GM04503 (cell line): Measurements from ENCODE around the gene ARMC12.

Experiments
- DNase-seq: peaks from one replicate; pipeline ENCODE4 v3.0.0-alpha.2; 2012; ENCODE audit warnings: low read depth

Gene ARMC12

DNA sequence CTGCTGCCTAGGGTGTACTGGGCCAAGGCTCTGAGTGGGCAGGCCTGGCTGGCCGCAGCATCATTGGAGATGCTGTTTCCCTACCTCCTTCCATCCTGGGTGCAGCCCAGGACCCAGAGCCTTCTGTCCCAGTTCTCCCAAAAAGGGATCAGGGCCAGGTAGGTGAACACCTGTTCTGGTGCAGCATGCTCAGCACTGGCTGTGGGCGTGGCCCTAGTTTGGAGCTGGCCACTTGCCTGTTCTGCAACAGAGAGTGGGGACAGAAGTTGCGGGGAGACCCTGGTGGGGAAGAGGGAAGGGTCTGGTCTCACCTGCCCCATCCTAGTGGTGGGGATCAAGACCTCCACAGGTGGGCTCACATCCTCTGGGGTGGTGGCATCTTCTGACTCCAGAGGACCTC, 1.4 kb upstream of the ARMC12 start:
- no peak for DNase-seq

DNA sequence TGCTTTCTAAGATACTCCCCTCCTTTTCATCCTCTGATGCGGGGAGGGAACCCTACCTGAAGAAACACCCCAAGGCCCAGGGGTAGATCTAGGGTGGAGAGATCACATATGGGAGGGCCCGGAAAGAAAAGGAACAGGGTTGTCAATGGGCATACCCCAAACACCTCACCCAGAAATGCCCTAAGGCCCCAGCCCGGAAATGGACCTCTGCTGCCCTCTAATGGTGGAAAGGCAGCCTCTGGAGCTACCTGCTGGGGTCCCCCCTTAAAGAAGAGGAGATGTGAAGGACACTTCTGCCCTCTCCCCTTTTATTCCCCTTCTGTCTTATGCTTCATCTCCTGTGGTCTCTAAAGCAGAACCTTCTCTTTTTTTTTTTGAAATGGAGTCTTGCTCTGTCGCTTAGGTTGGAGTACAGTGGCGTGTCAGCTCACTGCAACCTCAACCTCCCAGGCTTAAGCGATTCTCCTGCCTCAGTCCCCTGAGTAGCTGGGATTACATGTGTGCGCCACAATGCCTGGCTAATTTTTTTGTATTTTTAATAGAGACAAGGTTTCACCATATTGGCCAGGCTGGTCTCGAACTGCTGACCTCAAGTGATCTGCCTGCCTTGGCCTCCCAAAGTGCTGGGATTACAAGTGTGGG, 458 bp upstream of the ARMC12 start:
- DNase-seq: no peak

DNA sequence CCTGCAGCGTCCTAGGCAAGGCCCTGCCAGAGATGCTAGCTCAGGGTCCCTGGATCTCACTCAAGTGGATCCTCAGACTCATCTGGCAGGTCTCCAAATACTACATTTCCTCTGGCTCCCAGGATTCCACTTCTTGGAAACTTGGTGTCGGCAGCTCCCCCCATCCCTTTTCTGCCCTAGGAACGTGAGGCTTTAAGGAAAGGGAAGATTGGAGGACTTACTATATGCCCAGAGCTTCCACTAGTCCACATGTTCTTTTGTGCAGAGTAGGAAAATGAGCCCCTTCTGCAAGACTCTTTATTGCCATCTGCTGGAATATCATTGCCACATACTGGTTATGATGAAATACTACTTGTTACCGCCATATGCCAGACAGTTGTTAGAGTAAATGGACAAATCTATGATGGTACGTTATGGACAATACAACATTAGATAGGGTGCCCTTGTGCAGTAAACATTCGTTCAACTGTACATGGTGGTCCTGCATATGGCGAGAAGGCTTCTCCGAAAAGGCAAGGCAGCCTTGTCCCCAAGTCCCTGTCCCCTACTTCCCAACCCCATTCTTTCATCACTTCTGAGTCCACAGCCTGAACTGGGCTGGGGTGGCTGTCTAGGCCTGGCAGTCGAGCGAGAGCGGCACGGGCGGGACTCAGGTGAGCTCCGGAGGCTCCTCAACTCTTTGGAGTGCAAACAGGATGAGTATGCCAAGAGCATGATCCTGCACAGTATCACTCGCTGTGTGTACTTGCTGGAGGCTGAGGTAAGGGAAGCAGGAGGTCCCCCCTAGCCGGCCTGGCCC, 780 bp downstream of the ARMC12 start:
- no peak for DNase-seq

DNA sequence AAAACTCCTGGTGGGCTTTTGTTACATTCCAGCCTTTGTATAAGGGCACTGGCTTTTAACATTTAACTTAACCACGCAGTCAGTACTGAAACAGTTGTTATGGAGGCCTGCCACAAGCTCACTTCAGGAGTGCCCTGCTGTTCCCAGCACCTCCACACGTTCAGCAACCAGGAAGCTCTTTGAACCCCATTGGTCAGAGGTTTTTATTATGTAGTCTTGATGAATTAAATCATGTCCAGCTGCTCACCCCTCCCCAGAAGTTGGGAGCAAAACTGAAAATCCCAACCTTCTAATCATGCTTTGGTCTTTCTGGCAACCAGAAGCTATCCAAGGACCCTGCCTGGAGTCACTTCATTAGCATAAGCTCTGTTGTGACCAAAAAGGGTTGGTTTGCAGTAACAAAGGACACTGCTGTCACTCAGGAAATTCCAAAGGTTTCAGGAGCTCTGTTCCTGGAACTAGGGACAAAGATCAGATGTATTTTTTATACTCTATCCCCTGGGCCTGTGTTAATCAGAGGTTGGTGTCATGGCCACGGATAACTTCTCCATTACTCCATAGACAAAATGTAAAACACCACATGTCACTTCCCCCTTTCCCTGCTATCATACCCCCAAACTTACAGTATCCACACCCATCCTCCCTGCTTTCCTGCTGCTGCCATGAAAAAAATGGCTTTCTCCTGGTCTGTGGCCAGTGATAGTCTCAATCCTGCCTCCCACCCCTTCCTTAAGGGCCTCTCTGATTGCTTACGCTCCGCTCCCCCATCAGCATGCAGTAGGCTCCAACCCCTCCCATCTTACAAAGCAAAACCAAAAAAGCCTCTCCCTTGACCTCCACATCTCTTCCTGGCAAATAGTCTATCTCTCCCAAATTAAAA, 3.1 kb downstream of the ARMC12 start:
- DNase-seq: no peak

DNA sequence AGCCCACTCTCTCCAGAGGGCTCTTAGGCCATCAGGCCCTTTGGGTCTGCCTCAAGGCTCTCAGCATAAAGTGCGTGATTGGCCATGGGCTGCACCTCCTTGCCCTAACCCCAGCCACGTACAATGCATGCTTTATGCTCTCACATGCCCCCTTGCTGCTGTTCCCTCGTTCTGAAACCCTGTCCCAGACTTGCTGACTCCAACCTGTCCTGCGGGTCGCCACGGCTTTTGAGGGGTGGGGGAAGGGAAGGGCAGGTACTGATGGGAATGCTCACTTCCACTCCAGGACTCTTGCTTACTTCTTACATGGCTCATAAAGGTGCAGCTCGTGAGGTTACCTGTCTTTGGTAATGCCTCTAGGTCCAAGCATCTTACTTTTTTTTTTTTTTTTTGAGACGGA, 6.0 kb downstream of the ARMC12 start:
- DNase-seq: no peak

DNA sequence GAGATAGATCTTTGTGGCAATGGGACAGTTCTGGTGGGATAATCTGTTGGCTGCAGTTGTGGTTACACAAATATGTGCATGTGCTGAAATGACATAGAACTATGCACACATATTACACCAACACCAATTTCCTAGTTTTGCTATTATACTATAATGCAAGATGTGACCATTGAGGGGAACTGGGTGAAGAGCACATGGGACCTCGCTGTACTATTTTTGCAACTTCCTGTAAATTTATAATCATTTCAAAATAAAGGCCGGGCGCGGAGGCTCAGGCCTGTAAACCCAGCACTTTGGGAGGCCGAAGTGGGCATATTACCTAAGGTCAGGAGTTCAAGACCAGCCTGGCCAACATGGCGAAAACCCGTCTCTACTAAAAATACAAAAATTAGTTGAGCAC, 8.7 kb downstream of the ARMC12 start:
- DNase-seq: no peak

DNA sequence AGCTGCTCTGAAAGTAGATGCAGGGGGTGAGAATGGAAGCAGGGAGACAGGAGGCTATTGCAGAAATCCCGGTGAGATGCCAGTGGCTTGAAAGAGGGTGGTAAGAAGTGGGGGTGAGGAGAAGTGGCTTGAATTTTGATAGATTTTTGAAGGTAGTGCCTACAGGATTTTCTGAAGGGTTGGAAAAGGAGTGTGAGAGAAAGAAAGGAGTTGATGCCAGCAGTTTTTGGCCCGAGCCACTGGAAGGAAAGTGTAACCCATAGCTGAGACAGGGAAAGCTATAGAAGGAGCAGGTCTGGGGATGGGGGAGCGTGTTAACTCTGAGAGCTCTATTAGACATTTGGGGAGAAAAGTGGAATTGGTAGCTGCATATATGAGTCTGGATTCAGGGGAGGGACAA, 9.7 kb downstream of the ARMC12 start:
- DNase-seq: no peak

DNA sequence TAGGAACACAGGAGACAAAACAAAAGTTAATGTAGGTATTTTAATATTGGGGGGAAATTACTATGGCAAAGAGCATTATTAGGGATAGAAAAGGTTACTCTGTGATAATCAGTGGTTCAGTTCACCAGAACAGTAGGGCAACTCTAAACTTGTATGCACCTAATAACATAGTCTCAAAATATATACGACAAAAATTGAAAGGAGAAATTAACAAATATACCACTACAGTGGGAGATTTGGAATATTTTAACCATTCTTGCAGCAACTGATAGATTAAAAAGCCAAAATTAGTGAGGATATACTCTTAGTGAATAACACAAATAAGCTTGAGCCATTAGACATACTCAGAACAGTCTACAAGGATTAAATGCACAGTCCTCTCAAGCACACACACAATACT, 11.0 kb downstream of the ARMC12 start:
- DNase-seq: no peak

DNA sequence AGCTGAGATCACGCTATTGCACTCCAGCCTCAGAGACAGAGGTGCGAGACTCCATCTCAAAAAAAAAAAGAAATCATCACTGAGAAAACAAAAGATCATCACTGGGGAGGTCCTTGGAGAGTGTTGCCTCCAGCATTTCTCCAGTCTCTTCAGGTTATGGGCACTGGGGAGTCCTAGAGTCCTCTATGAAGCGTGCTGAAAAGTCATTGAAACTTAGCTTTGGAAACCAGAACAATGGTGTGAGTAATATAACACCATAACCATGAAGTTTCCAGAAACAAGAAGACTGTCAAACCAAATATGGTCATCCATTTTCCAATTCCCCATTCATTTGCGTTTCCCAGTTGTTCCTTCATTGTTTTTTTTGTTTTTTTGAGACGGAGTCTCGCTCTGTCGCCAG, 13.7 kb downstream of the ARMC12 start:
- DNase-seq: no peak

DNA sequence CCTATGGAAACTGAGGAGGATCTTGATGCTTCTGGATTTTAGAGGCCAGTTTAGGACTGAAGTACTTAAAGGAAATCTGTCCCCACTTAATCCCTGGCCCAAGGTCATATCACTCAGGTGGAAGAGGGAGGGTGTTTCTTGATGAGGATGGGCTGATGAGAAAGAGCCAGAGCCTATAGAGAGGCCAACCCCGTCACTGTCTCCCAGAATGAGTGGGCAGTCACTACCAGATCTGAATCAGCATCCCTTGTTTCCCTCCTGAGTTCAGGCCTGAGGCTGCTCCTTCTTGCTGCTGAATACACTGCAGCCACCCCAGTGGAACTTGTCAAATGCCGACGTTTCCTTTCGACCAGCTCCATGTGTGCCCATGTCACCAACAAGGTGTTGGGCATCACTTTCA, 14.8 kb downstream of the ARMC12 start:
- no peak for DNase-seq

DNA sequence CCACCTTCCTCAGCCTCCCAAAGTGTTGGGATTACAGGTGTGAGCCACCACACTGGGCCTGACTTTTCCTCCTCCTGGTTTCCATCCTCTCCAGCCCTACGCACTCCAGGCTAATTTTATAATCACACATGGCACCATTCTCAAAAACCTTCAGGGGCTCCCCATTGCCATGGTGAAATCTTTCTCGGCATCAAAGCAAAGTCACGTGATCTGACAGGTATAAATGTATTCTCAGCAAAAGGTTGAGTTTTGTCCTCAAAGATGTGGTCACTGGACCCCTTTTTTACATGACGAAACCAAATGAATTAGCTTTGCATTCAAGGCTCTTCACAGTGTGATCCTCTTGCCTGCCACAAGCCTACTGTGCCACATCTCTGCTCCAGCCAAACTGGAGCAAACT, 15.5 kb downstream of the ARMC12 start:
- no peak for DNase-seq

DNA sequence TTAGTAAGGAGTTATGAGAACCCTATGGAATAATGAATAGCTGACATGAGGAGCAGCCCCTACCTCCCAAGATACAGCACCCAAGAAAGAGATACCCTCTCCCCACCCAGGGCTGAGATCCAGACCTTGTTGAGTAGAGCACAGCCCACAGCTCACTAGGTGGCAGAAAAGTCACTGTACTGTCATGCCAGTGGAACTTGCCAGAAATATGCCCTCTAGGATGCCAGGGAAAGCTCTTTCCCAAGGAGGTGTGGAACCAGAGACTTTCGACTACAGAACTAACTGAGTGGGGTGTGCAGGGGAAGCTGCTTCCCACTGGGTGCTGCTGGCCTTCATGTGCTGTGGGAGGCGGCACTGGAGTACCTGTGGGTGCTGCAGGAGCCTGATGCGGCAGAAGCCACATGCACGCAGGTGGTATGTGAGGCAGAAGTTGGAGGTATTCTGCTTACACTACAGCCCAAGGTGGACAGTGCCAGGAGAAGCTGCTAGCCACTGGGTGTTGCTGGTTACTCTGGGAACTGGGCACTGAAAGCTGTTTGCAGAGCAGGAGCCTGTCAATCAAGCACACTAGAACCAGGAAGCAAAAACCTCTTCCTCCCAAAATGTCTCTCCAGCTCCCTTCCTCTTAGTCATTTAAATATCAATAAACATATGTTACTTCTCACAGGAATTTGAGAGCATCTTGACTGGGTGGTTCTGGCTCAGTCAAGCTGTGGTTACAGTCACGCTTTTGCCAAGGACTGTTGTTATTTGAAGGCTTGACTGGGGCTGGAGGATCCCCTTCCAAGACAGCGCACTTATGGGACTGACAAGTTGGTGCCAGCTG, 17.8 kb downstream of the ARMC12 start:
- no peak for DNase-seq

DNA sequence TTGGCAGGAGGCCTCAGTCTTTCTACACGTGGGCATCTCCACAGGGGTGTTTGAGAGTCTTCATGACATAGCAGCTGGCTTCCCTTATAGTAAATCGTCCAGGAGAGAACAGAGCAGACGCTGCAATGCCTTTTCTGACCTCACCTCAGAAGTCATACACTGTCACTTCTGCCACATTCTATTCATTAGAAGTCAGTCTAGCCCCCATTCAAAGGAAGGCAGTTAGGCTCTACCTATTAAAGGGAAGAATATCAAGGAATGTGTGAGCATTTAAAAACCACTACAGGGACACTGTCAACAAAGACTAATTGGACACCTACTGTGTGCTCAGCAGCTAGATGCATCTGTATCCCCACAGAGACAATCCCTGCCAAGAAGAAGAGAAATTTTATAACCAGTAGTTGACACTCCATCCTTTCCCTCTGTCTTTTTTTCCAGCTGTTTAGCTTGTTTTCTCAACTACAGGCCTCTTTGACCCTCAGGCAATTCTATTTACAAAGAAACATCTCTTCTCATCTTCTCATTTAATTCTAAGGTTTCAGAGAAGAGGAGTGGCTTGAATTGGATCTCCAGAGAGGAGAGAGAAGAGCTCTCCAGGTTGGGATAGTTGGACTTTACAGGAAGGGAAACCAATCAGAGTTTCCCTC, 18.6 kb downstream of the ARMC12 start:
- DNase-seq: no peak

DNA sequence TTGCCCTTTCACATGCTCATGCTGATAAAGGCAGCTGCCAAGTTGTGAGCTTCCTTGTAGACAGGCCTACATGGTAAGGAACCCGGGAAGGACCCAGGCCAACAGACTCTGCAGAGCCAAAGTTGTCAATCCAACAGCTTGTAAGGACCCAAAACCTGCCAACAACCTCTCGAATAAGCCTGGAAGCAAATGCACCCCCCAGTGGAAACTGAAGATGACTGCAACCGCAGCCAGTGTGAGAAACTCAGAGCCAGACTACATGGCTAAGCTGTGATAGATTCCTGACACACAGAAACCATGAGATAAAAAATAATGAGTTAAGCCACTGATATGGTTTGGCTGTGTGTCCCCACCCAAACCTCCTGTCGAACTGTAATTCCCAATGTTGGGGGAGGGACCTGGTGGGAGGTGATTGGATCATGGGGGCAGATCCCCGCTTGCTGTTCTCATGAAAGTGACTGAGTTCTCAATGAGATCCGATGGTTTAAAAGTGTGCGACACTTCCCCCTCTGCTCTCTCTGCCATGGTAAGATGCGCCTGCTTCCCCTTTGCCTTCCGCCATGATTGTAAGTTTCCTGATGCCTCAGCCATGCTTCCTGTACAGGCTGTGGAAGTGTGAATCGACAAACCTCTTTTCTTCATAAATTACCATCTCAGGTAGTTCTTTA, 20.8 kb downstream of the ARMC12 start:
- DNase-seq: no peak

DNA sequence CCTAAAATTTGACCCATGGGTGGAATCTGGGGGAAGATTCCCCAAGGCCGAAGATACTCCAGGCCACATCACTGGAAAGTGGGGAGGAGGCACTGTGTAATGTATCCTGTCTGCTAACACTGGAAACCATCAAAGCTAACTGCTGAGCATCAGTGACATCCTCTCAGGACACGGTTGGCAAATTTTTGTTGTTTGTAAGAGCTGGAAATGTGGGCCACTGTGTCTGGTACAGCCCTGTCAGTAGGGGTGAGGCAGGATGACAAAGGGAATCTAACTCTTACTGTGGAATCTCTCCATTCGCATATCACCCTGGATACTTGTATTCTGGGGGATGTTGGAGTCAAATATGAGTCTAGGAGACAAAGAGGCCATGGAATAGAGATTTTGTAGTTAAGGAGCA, 22.6 kb downstream of the ARMC12 start:
- no peak for DNase-seq

DNA sequence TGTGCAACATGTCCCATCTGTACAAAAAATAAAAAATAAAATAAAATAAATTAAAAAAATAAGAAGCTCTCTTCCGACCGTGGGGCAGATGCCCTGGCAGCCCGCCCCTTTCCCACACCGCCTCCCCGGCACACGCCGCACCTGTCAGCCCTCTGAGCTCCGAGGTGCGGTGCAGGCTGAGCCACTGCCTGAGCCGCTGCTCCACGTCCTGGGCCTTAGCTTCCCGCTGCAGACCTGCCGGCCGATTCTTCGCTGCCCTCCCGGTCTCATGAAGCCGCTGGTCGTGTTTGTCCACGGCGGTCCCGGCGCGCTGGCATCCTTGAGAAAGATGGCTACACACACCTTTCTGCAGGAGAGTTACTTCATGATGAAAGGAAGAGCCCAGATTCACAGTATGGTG, 28.9 kb downstream of the ARMC12 start:
- no peak for DNase-seq

DNA sequence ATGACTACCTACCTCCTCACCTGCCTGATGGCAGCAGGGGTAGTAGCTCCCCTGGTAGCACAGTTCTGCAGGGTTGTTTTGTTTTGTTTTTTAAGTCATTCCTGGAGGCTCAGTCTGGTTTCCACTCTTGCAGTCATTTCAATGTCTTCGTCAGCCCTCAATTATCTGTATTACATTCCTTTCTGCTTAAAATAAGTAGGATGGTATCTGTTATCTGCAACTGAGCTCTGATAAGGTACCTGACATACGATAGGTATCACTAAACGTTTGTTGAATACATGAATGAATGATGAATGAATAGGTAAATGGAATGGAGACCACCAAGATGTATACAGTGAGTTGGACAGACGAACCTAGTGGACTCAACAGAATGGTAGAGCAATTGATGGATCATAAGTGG, 32.4 kb downstream of the ARMC12 start:
- DNase-seq: no peak

DNA sequence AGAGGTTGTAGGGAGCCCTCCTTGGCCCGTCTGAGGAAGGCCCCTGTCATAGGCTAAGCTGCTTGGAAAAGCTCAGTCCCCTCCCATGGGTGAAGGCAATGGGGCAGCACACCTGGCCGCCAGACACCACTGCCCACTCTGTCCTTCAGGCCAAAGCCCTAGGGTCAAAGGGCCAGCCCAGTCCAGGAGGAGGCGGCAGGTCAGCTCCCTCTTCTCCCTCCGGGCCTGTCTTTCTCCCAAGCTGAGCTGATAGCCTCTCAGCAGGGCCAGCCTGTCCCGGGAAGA, 34.5 kb downstream of the ARMC12 start:
- no peak for DNase-seq

DNA sequence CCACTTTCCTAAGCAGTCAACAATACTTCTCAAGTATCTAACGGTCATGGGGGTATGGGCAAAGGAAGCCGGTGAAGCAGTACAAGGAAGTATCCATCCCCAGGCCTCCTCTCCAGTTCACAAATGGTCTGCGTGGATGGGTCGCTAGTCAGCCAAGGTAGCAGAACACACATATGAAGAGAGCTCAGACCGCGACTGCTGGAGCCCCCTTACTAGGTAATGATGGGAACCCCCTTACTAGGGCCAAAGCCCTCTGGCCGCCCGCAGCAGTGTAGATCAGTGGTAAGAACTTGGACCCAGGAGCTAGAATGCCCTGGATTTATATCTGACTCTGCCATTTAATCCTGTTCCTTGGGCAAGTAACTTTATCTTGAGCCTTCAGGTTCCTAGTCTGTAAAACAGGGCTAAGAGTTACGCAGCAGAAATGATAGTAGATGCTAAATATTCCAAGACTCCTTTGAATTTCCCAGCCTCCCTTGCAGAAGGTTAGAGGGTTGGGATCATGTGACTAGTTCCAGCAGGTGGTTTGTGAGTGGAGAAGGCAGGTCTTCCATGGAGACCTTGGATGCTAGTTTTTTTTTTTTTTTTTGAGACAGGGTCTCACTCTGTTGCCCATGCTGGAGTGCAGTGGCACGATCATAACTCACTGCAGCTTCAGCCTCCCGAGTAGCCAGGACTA, 37.4 kb downstream of the ARMC12 start:
- DNase-seq: no peak

DNA sequence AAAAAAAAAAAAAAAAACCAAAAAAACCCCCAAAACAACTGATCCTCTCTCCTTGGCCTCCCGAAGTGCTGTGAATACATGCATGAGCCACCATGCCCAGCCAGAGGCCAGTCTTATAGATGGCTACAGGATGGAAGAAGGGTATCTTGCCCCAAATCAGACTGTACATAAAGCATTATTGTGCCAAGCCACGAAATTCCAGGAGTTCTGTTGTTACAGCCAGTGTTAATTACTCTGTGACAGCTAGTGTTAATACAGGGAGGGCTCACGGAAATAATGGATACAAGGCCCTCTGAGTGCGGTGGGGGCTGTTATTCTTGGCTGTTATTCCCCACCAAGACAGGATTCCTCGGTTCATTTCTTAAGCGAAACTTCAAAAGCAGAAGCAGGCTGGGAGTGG, 38.2 kb downstream of the ARMC12 start:
- no peak for DNase-seq
